D721Med (cell line): ENCODE data around the gene QPRT.
"Not testable (repeated sequence)": the region's sequence is repeated elsewhere in the genome, so short reads cannot be mapped to it uniquely, and the experiment has no call there.

Experiments used
- DNase-seq: peaks from one replicate; pipeline ENCODE4 v3.0.0; 2011; ENCODE audit warnings: low spot score; ENCODE audit not compliant: insufficient read length
- FAIRE-seq: peaks from 2 replicates; lab custom pipeline; 2011; peaks lifted over from hg19 to GRCh38; lab: Jason Lieb, UNC
- TF ChIP-seq, protein P1 (sequence below): IDR thresholded peaks from 2 replicates; pipeline ENCODE4 v1.5.1; 2012; ENCODE audit warnings: mild to moderate bottlenecking, control low read depth; ENCODE audit not compliant: insufficient read depth; ENCODE audit errors: missing control alignments

Gene QPRT

DNA sequence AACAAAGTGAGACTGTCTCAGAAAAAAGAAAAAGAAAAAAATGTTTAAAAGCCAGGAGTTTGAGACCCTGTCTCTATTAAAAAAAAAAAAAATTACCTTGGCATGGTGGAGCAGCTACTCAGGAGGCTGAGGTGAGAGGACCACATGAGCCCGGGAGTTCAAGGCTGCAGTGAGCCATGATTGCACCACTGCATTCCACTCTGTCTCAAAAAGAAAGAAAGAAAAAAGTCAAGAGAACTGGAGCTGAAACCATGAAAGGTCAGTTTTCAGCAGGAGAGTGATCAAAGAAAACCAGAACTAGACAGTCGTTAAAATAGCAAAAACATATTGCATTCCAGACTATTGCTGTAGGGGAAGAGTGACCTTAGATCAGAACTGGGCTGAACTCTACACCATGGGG lies 8.8 kb downstream of the QPRT start:
- TF ChIP-seq, protein P1, sequence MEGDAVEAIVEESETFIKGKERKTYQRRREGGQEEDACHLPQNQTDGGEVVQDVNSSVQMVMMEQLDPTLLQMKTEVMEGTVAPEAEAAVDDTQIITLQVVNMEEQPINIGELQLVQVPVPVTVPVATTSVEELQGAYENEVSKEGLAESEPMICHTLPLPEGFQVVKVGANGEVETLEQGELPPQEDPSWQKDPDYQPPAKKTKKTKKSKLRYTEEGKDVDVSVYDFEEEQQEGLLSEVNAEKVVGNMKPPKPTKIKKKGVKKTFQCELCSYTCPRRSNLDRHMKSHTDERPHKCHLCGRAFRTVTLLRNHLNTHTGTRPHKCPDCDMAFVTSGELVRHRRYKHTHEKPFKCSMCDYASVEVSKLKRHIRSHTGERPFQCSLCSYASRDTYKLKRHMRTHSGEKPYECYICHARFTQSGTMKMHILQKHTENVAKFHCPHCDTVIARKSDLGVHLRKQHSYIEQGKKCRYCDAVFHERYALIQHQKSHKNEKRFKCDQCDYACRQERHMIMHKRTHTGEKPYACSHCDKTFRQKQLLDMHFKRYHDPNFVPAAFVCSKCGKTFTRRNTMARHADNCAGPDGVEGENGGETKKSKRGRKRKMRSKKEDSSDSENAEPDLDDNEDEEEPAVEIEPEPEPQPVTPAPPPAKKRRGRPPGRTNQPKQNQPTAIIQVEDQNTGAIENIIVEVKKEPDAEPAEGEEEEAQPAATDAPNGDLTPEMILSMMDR: no peak
- no peak for FAIRE-seq
- DNase-seq: no peak

DNA sequence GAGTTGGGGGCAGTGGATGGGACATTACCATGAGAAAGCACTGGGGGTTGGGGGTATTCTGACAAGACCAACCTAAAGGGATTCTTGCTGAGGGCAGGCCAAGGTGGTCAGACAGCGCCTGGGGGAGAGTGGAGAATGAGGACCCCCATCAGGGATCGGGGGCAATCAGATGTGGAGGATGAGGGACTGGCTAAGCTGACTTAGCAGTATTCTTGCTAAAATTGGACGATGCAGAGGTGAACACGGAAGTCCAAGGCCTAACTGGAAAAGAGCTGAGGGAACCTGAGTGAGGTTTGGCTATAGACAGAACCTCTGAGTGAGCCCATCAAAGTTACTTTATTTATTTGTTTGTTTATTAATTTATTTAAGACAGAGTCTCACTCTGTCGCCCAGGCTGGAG lies 9.2 kb downstream of the QPRT start:
- no peak for DNase-seq
- TF ChIP-seq, protein P1: no peak
- no peak for FAIRE-seq

DNA sequence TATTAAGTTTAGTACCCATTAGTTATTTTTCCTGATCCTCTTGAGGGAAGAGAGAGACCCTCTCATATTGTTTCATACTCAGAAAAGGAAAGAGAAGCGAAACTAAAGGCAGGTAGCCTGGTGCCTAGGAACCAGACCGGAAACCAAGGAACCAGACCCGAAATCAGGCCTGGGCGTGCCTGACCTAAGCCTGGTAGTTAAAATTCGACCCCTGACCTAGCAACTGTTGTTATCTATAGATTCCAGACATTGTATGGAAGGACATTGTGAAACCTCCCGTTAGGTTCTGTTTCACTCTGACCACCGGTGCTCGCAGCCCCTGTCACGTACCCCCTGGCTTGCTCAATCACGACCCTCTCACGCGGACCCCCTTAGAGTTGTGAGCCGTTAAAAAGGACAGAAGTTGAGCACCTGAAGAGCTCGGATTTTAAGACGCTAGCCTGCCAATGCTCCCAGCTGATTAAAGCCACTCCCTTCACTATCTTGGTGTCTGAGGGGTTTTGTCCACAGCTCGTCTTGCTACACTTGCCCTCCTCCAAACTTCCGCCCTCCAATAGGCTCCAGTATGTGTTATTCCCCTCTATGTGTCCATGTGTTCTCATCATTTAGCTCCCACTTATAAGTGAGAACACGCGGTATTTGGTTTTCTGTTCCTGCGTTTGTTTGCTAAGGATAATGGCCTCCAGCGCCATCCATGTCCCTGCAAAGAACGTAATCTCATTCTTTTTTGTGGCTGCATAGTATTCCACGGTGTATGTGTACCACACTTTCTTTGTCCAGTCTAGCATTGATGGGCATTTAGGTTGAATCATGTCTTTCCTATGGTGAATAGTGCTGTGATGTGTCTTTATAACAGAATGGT lies 10.7 kb downstream of the QPRT start:
- DNase-seq, FAIRE-seq: not testable (repeated sequence)

DNA sequence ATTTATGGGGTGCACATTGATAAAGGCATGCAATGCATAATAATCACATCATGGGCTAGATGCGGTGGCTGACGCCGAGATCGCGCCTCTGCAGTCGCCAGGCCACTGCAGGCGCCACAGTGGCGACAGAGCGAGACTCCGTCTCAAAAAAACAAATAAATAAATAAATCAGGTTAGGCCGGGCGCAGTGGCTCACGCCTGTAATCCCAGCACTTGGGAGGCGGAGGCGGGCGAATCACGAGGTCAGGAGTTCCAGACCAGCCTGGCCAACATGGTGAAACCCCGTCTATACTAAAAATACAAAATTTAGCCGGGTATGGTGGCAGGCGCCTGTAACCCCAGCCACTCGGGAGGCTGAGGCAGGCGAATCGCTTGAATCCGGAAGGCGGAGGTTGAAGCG lies 13.6 kb downstream of the QPRT start:
- not testable (repeated sequence) for DNase-seq, FAIRE-seq

DNA sequence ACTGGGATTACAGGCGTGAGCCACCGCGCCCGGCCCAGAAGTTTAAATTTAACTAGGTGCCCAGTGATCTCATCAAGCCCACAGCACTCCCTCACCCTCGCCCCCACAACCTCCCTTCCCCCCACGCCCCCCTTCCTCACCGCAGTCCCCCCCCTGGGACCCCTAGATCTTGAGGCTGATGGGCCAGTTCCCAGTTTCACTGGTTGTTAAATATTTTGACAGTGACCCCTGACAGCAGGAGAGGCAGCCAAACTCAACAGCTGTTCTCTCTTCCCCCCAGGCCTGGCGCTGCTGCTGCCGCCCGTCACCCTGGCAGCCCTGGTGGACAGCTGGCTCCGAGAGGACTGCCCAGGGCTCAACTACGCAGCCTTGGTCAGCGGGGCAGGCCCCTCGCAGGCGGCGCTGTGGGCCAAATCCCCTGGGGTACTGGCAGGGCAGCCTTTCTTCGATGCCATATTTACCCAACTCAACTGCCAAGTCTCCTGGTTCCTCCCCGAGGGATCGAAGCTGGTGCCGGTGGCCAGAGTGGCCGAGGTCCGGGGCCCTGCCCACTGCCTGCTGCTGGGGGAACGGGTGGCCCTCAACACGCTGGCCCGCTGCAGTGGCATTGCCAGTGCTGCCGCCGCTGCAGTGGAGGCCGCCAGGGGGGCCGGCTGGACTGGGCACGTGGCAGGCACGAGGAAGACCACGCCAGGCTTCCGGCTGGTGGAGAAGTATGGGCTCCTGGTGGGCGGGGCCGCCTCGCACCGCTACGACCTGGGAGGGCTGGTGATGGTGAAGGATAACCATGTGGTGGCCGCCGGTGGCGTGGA lies 15.6 kb downstream of the QPRT start:
- FAIRE-seq (no peak), DNase-seq (no peak)
- TF ChIP-seq, protein P1: no peak

DNA sequence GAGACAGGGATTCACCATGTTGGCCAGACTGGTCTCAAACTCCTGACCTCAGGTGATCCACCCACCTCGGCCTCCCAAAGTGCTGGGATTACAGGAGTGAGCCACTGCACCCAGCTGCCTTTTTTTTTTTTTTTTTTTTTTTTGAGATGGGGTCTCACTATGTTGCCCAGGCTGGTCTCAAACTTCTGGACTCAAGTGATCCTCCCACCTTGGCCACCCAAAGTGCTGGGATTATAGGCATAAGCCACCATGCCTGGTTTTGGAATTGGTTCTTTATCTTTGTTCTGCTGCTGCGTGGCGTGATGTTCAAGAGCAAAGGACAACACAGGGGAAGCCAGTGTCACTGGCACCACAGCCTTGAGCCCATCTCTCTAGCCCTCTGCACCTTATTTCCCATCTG lies 16.7 kb downstream of the QPRT start:
- not testable (repeated sequence) for DNase-seq, FAIRE-seq

DNA sequence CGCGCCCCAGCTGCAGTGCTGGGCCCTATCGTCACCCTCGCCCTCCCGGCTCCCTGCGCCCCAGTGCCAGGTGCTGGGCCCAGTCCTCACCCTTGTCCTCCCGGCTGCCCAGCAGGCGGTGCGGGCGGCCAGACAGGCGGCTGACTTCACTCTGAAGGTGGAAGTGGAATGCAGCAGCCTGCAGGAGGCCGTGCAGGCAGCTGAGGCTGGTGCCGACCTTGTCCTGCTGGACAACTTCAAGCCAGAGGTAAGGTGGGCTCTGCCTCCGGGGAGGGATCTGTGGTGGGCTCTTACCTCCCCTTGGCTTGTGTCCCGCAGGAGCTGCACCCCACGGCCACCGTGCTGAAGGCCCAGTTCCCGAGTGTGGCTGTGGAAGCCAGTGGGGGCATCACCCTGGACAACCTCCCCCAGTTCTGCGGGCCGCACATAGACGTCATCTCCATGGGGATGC lies 17.9 kb downstream of the QPRT start:
- DNase-seq (no peak), FAIRE-seq (no peak)
- TF ChIP-seq, protein P1: no peak

DNA sequence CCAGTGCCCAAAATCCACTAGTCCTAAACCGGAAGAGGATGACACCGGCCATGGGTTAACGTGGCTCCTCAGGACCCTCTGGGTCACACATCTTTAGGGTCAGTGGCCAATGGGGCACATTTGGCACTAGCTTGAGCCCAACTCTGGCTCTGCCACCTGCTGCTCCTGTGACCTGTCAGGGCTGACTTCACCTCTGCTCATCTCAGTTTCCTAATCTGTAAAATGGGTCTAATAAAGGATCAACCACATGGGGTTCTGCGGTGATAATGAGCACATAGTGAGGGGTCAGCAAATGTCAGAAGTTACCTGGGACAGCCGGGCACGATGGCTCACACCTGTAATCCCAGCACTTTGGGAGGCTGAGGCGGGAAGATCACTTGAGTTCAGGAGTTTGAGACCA lies 18.4 kb downstream of the QPRT start:
- FAIRE-seq (no peak), DNase-seq (no peak)
- TF ChIP-seq, protein P1: no peak
